Amniotic stem cell (primary cell): ENCODE data around the gene APBA2.
"Not testable (repeated sequence)": the region's sequence is repeated elsewhere in the genome, so short reads cannot be mapped to it uniquely, and the experiment has no call there.

Experiments
- DNase-seq: peaks from one replicate; lab custom pipeline; 2025; lab: John Stamatoyannopoulos, UW

APBA2 gene

GRCh38 chr15:29003191-29003839, 117.5 kb downstream of the APBA2 start:
- DNase-seq = no peak

- DNase-seq = no peak
Measured at GRCh38 chr15:29003840-29004233, 118.1 kb downstream of the APBA2 start.

GRCh38 chr15:29005931-29006330, 120.2 kb downstream of the APBA2 start:
- no peak for DNase-seq

GRCh38 chr15:29008846-29009245, 123.1 kb downstream of the APBA2 start:
- no peak for DNase-seq

- DNase-seq = no peak
Measured at GRCh38 chr15:29012097-29012496, 126.3 kb downstream of the APBA2 start.

GRCh38 chr15:29014493-29014892, 128.7 kb downstream of the APBA2 start:
- DNase-seq = no peak

GRCh38 chr15:29016518-29016917, 130.7 kb downstream of the APBA2 start:
- no peak for DNase-seq

- DNase-seq = no peak
Measured at GRCh38 chr15:29018120-29018805, 132.5 kb downstream of the APBA2 start.

GRCh38 chr15:29018995-29019976, 133.5 kb downstream of the APBA2 start:
- DNase-seq = no peak

GRCh38 chr15:29021857-29022256, 136.1 kb downstream of the APBA2 start:
- DNase-seq = no peak

- no peak for DNase-seq
Measured at GRCh38 chr15:29024662-29025061, 138.9 kb downstream of the APBA2 start.

- not testable (repeated sequence) for DNase-seq
Measured at GRCh38 chr15:29025411-29025810, 139.6 kb downstream of the APBA2 start.

GRCh38 chr15:29028158-29028557, 142.4 kb downstream of the APBA2 start:
- DNase-seq = not testable (repeated sequence)

- DNase-seq = no peak
Measured at GRCh38 chr15:29029651-29030195, 143.9 kb downstream of the APBA2 start.

GRCh38 chr15:29031502-29032228, 145.9 kb downstream of the APBA2 start:
- DNase-seq = no peak

GRCh38 chr15:29032229-29032625, 146.5 kb downstream of the APBA2 start:
- no peak for DNase-seq

GRCh38 chr15:29032751-29033150, 147.0 kb downstream of the APBA2 start:
- DNase-seq = no peak

GRCh38 chr15:29034151-29034550, 148.4 kb downstream of the APBA2 start:
- DNase-seq = no peak

- DNase-seq = no peak
Measured at GRCh38 chr15:29034593-29035335, 149.0 kb downstream of the APBA2 start.

- DNase-seq = no peak
Measured at GRCh38 chr15:29035336-29036285, 149.8 kb downstream of the APBA2 start.
